ENCODE results near the gene PRSS27. TPM values are rescaled to one million over a fixed set of nuclear protein-coding genes. Genes with fewer than 3 reads are reported as not detected.

PRSS27 gene
- total and polyA plus RNA-seq, 2 of the 8 experiments (the other 6 are each of a cell fraction or from before 2014, with no cell fraction given): 1.3 to 7.5 TPM

DNA sequence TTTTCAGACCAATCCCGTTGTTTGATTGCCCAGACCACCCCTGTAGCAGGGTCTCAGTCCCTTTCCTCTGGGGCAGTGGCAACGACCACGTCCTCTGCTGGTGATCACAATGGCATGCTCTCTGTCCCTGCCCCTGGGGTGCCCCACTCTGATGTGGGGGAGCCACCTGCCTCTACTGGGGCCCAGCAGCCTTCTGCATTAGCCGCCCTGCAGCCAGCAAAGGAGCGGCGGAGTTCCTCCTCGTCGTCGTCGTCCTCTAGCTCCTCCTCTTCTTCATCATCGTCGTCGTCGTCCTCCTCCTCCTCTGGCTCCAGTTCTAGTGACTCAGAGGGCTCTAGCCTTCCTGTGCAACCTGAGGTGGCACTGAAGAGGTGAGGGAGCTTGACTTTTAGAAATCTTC lies 47.9 kb upstream of the PRSS27 start:
- no peak overlapping the region for H3K9ac ChIP-seq (replicated peaks in 1 of 4; ENCODE audit: extremely low read depth in 1 of 4, low read depth in 3 of 4, low read length in 3 of 4)
- H3K79me1 ChIP-seq (ENCODE audit: low read depth, low read length): peaks cover 6% of the 10 kb centered on the region
- DNase-seq (ENCODE audit: low read depth in 1 of 2, low spot score in 2 of 2): no peak
- no peak overlapping the region for H3K4me3 ChIP-seq (ENCODE audit: extremely low read depth in 1 of 4, insufficient read depth in 2 of 4, low read depth in 3 of 4, low read length in 4 of 4)
- H2BK20ac ChIP-seq (ENCODE audit: low read length): no peak overlapping the region
- H2BK12ac ChIP-seq (ENCODE audit: low read depth, low read length): no peak overlapping the region
- H2AFZ ChIP-seq (ENCODE audit: low read length): no peak overlapping the region
- peaks cover 0 to 3% (median under 1%) of the 10 kb centered on the region in 4 experiments; a peak in 3 of 7 replicates for H3K4me1 ChIP-seq (replicated peaks in 1 of 4; ENCODE audit: control insufficient read depth in 3 of 4, insufficient read depth in 4 of 4, low read length in 3 of 4)
- peaks cover 0 to 11% of the 10 kb centered on the region in 2 experiments; a peak in 2 of 4 replicates for H3K9me3 ChIP-seq (ENCODE audit: insufficient read depth in 2 of 2, low read depth in 1 of 2, low read length in 1 of 2)
- H3K4ac ChIP-seq (replicated peaks; ENCODE audit: insufficient read length, low read depth, low read length): no peak overlapping the region
- no peak overlapping the region for H4K5ac ChIP-seq (ENCODE audit: insufficient read length, low read depth, low read length)
- peaks cover 4 to 58% of the 10 kb centered on the region in 2 experiments; a peak in 3 of 4 replicates for H3K79me2 ChIP-seq (ENCODE audit: control insufficient read depth in 1 of 2, insufficient read depth in 2 of 2, low read length in 2 of 2)
- no peak for FAIRE-seq
- no peak overlapping the region for H2AK5ac ChIP-seq (ENCODE audit: low read depth, low read length)
- 0 out of 2 replicates have a peak overlapping the region, but pooled peaks have one; percentile 15 for H4K8ac ChIP-seq (ENCODE audit: extremely low read depth, insufficient read depth, low read length)
- no peak overlapping the region for H2BK15ac ChIP-seq (ENCODE audit: low read length)
- H3K27ac ChIP-seq (ENCODE audit: low read depth, low read length): no peak overlapping the region
- H3K18ac ChIP-seq (ENCODE audit: extremely low read depth, low read length): no peak overlapping the region
- H3K56ac ChIP-seq (replicated peaks; ENCODE audit: insufficient read length, low read depth, low read length): no peak overlapping the region
- CTCF ChIA-PET (ENCODE audit: partially characterized antibody): interaction anchor here (0.5 kb wide), 1 partner anchor 214 kb away, joined by 4 read pairs; no protein-coding TSS in a partner anchor
- H2BK120ac ChIP-seq (replicated peaks; ENCODE audit: low read depth, low read length): no peak overlapping the region
- H3K23ac ChIP-seq (ENCODE audit: insufficient read length): no peak overlapping the region
- H4K20me1 ChIP-seq (replicated peaks in 1 of 2; ENCODE audit: control insufficient read depth in 1 of 2, insufficient read depth in 2 of 2, low read length in 2 of 2): peaks cover 29 to 43% of the 10 kb centered on the region in 2 experiments
- H3K4me2 ChIP-seq (ENCODE audit: insufficient read depth in 1 of 2, low read depth in 2 of 2, low read length in 2 of 2): no peak overlapping the region
- no peaks in the 10 kb centered on the region for H3K27me3 ChIP-seq (replicated peaks in 1 of 4; ENCODE audit: control insufficient read depth in 3 of 4, extremely low read depth in 1 of 4, insufficient read depth in 3 of 4, low read length in 3 of 4)
- WGBS, 2 experiments (ENCODE audit: extremely low coverage in 1 of 2, insufficient coverage in 1 of 2, insufficient read length in 1 of 2, insufficient replicate concordance in 2 of 2, low coverage in 1 of 2, low lambda C conversion rate in 2 of 2, missing lambda C conversion rate in 1 of 2): 92 to 100% methylated on average over 6 to 14 of the region's 14 CpGs
- no peak overlapping the region for H3K14ac ChIP-seq (ENCODE audit: insufficient read length)
- POLR2A ChIA-PET (ENCODE audit: partially characterized antibody): interaction anchor here (0.6 to 6.9 kb wide), 10 partner anchors 8 to 286 kb away, joined by 3 to 140 read pairs (median 4); partner anchors contain the start of genes ELOB and SRRM2
- TF ChIP-seq, protein P1, sequence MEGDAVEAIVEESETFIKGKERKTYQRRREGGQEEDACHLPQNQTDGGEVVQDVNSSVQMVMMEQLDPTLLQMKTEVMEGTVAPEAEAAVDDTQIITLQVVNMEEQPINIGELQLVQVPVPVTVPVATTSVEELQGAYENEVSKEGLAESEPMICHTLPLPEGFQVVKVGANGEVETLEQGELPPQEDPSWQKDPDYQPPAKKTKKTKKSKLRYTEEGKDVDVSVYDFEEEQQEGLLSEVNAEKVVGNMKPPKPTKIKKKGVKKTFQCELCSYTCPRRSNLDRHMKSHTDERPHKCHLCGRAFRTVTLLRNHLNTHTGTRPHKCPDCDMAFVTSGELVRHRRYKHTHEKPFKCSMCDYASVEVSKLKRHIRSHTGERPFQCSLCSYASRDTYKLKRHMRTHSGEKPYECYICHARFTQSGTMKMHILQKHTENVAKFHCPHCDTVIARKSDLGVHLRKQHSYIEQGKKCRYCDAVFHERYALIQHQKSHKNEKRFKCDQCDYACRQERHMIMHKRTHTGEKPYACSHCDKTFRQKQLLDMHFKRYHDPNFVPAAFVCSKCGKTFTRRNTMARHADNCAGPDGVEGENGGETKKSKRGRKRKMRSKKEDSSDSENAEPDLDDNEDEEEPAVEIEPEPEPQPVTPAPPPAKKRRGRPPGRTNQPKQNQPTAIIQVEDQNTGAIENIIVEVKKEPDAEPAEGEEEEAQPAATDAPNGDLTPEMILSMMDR (IDR thresholded peaks at IDR 0.05; ENCODE audit: control extremely low read depth in 1 of 3, insufficient read depth in 1 of 3, low read depth in 1 of 3, low read length in 3 of 3): no peak
- TF ChIP-seq NRF1 (IDR thresholded peaks at IDR 0.05; ENCODE audit: low read depth, low read length) (no peak), POLR2AphosphoS5 (IDR thresholded peaks at IDR 0.05; ENCODE audit: low read depth, low read length) (0 out of 2 replicates have a peak, but pooled peaks have one; percentile 24)
- TF ChIP-seq, protein P2, sequence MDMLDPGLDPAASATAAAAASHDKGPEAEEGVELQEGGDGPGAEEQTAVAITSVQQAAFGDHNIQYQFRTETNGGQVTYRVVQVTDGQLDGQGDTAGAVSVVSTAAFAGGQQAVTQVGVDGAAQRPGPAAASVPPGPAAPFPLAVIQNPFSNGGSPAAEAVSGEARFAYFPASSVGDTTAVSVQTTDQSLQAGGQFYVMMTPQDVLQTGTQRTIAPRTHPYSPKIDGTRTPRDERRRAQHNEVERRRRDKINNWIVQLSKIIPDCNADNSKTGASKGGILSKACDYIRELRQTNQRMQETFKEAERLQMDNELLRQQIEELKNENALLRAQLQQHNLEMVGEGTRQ (IDR thresholded peaks at IDR 0.05; ENCODE audit: low read length): no peak
- TF ChIP-seq, protein P3, sequence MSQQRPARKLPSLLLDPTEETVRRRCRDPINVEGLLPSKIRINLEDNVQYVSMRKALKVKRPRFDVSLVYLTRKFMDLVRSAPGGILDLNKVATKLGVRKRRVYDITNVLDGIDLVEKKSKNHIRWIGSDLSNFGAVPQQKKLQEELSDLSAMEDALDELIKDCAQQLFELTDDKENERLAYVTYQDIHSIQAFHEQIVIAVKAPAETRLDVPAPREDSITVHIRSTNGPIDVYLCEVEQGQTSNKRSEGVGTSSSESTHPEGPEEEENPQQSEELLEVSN (IDR thresholded peaks at IDR 0.05): no peak
- no peaks in the 10 kb centered on the region for H3K23me2 ChIP-seq (ENCODE audit: low read depth, low read length)
- peak overlapping the region; percentile 68; the same call in 1 of the 2 replicates for H2BK5ac ChIP-seq (ENCODE audit: low read depth, low read length)
- H4K91ac ChIP-seq (replicated peaks; ENCODE audit: insufficient read length, low read length): no peak overlapping the region
- H3K36me3 ChIP-seq (ENCODE audit: control insufficient read depth in 2 of 4, insufficient read depth in 4 of 4, low read length in 3 of 4): peaks cover 69 to 92% (median 87%) of the 10 kb centered on the region in 4 experiments
